Liver (tissue), 3 donors: ENCODE measurements around the gene PNMA8A.

Experiments used
- CTCF ChIP-seq: fragments of 150-350 bp; IDR thresholded peaks from 2 replicates; pipeline ENCODE4 v1.5.1; 2017; ENCODE audit warnings: improper control_type of control experiment, low read depth, low read length; ENCODE audit not compliant: missing input control
- EGR1 ChIP-seq, 2 donors: IDR thresholded peaks; 2 replicates each; pipeline ENCODE4 v1.6.1; 2016 to 2018; ENCODE audit warnings: antibody characterized with exemption in 2 of 2, low read depth in 2 of 2
- GABPA ChIP-seq, 2 donors: IDR thresholded peaks in 1 of 2; conservative IDR thresholded peaks in 1 of 2; 2 replicates each; pipeline ENCODE4 v1.6.1; 2016; ENCODE audit warnings: antibody characterized with exemption in 2 of 2, mild to moderate bottlenecking in 1 of 2, moderate library complexity in 1 of 2
- JUND ChIP-seq, 2 donors: IDR thresholded peaks; 2 replicates each; pipeline ENCODE4 v1.6.1; 2016; ENCODE audit warnings: antibody characterized with exemption in 2 of 2
- TF ChIP-seq, protein P1 (sequence below): IDR thresholded peaks from 2 replicates; pipeline ENCODE4 v1.6.1; 2016; ENCODE audit warnings: antibody characterized with exemption
- TF ChIP-seq, protein P2 (sequence below): IDR thresholded peaks from 2 replicates; pipeline ENCODE4 v1.6.1; 2016; ENCODE audit warnings: antibody characterized with exemption, mild to moderate bottlenecking
- donor health status: healthy.
- donor health status: healthy.

DNA sequence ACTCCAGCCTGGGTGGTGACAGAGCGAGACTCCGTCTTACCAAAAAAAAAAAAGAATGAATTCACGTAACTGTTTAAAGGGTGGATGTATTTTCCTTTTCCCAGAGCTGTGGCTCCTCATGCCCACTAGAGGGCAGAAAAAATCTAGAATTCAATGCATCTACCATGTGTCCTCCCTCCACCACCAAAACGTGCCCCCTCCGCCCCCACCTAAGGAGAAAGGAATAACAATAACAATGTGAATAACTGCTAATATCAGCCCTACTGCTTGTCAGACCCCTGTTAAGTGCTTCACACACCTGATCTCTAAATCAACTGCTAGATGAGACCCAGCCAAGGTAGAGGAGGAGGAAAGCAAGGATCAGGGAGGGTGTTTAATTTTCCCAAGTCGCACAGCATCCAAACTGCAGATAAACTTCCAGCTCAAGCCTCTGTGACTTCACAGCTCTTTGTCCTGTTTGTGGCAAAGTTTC lies 44.6 kb upstream of the PNMA8A start:
- TF ChIP-seq JUND (IDR thresholded peaks at IDR 0.05) = no peak
- TF ChIP-seq CTCF = peak; percentile 62
- TF ChIP-seq GABPA (IDR thresholded peaks at IDR 0.05 in 1 of 2, conservative IDR thresholded peaks at IDR 0.05 in 1 of 2) = no peak
- TF ChIP-seq, protein P1, sequence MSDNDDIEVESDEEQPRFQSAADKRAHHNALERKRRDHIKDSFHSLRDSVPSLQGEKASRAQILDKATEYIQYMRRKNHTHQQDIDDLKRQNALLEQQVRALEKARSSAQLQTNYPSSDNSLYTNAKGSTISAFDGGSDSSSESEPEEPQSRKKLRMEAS = no peak
- TF ChIP-seq, protein P2, sequence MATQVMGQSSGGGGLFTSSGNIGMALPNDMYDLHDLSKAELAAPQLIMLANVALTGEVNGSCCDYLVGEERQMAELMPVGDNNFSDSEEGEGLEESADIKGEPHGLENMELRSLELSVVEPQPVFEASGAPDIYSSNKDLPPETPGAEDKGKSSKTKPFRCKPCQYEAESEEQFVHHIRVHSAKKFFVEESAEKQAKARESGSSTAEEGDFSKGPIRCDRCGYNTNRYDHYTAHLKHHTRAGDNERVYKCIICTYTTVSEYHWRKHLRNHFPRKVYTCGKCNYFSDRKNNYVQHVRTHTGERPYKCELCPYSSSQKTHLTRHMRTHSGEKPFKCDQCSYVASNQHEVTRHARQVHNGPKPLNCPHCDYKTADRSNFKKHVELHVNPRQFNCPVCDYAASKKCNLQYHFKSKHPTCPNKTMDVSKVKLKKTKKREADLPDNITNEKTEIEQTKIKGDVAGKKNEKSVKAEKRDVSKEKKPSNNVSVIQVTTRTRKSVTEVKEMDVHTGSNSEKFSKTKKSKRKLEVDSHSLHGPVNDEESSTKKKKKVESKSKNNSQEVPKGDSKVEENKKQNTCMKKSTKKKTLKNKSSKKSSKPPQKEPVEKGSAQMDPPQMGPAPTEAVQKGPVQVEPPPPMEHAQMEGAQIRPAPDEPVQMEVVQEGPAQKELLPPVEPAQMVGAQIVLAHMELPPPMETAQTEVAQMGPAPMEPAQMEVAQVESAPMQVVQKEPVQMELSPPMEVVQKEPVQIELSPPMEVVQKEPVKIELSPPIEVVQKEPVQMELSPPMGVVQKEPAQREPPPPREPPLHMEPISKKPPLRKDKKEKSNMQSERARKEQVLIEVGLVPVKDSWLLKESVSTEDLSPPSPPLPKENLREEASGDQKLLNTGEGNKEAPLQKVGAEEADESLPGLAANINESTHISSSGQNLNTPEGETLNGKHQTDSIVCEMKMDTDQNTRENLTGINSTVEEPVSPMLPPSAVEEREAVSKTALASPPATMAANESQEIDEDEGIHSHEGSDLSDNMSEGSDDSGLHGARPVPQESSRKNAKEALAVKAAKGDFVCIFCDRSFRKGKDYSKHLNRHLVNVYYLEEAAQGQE = no peak
- TF ChIP-seq EGR1 (IDR thresholded peaks at IDR 0.05; ENCODE audit: low read depth in 2 of 2) = no peak
